Measurements from ENCODE around the gene MARCHF9. TPM values are rescaled to one million over a fixed set of nuclear protein-coding genes. Genes with fewer than 3 reads are reported as not detected.
"Not testable (repeated sequence)": the region's sequence is repeated elsewhere in the genome, so short reads cannot be mapped to it uniquely, and the experiment has no call there.

The MARCHF9 gene
- polyA plus RNA-seq, 3 donors from 2014 or later: 1.7 to 4.4 (median 3.7) TPM

DNA sequence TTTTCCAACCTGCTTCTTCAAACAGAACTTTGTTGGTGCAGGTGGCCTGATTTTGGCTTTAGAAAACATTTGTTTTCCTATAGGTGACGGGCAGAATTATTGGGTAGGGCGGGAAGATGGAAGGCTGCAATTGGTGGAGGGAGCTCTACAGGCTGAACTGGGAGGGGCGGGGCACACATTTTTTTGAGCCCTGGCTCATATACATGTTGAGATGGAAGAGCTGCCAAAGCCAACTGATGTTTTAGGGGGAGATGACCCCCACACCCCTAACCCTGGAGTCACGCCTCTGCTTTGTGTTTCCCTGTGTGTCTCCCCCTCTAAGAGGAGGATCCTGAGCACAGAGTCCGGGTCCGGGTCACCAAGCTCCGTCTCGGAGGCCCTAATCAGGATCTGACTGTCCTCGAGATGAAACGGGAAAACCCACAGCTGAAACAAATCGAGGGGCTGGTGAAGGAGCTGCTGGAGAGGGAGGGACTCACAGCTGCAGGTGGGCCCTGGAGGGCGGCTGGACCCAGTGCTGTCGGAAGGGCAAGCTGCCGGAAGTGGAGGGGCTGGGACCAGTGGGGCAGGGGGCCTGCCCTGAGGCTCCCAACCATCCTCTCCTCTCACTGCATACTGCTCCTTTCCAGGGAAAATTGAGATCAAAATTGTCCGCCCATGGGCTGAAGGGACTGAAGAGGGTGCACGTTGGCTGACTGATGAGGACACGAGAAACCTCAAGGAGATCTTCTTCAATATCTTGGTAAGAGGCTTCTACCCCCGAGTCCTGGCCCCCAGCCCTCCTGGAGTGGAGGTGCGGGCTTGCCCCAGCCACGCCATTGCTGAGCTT, 34.9 kb upstream of the MARCHF9 start:
- H3K9me3 Mint-ChIP-seq: no peaks in the 10 kb centered on the region
- DNase-seq: no peak
- no peak overlapping the region for H3K4me3 Mint-ChIP-seq
- no peak overlapping the region for H3K27ac Mint-ChIP-seq
- peaks cover 12 to 36% (median 18%) of the 10 kb centered on the region in 3 donors for H3K36me3 Mint-ChIP-seq
- H3K4me1 Mint-ChIP-seq: peaks cover 5 to 9% of the 10 kb centered on the region in 2 donors
- H3K27me3 Mint-ChIP-seq (ENCODE audit: low read depth in 3 of 3): peaks cover 2 to 3% (median 2%) of the 10 kb centered on the region in 3 donors

- no peak overlapping the region for H3K4me3 Mint-ChIP-seq
- peaks cover 12 to 32% (median 14%) of the 10 kb centered on the region in 3 donors for H3K36me3 Mint-ChIP-seq
Observed at GRCh38 chr12:57720606-57721595, 34.0 kb upstream of the MARCHF9 start.

GRCh38 chr12:57721846-57722608, 32.9 kb upstream of the MARCHF9 start:
- H3K27ac Mint-ChIP-seq: peak overlapping the region in 2 of 6 donors; percentile 26 to 59
- not testable (repeated sequence) for H3K4me3 Mint-ChIP-seq; H3K9me3 Mint-ChIP-seq; DNase-seq; H3K4me1 Mint-ChIP-seq; H3K27me3 Mint-ChIP-seq (ENCODE audit: low read depth in 3 of 3)
- peaks cover 12 to 32% (median 14%) of the 10 kb centered on the region in 3 donors for H3K36me3 Mint-ChIP-seq

More at GRCh38 chr12:57720606-57721595, 34.0 kb upstream of the MARCHF9 start:
- Mint-ChIP-seq H3K4me1 (peaks cover 6 to 10% of the 10 kb centered on the region in 2 donors), H3K27me3 (ENCODE audit: low read depth in 3 of 3) (peaks cover 2 to 3% (median 2%) of the 10 kb centered on the region in 3 donors), H3K9me3 (no peaks in the 10 kb centered on the region), H3K27ac (peak overlapping the region in 3 of 6 donors; percentile 22 to 59 (median 26))
- DNase-seq: no peak

DNA sequence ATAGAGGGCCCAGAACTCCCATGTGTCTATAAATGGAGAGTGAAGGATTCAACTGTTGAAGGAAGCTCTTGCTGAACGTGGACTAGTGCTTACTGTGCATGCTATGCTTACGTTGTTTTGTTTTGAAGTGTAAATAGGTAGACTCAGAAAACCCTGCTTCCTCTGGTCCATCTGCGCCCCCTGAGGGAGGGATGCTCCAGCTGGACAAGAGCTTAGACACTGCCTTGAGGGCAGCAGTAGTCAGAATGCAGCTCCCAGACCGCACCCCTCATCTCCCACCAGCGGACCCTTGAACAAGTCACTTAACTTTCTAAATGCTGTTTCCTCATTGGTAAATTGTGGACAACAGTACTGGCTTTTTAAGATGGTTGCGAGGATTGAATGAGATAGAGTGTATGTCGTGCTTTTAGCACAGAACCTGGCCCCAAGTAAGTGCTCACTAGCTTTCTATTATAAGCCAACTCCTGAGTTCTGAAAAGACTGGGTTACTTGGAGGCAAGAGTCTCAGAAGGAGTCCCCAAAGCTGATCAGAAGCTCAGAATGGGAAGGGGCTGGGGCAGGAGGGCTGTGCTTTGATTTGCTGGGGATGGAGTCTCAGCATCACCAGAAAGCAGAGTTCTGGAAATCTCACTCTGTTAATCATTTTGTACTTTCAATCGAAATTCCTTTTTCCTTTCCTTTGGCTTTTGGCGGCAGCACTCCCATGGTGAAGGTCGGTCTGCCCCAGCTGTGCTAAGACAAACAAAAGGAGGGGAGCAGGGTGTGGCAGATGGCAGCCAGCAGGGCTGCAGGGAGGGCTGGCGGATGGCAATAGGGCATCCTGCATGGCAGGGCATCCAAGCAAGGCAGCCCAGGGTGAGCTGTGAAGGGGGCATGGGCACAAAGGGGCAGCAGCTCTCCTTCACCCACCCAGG, 31.9 kb upstream of the MARCHF9 start:
- DNase-seq: no peak
- peaks cover 6 to 10% of the 10 kb centered on the region in 2 donors for H3K4me1 Mint-ChIP-seq
- H3K27ac Mint-ChIP-seq: peak overlapping the region in 5 of 6 donors; percentile 8 to 70 (median 55)
- peaks cover 2 to 6% (median 2%) of the 10 kb centered on the region in 3 donors for H3K27me3 Mint-ChIP-seq (ENCODE audit: low read depth in 3 of 3)
- H3K4me3 Mint-ChIP-seq: no peak overlapping the region
- peaks cover 12 to 30% (median 14%) of the 10 kb centered on the region in 3 donors for H3K36me3 Mint-ChIP-seq
- H3K9me3 Mint-ChIP-seq: no peaks in the 10 kb centered on the region

DNA sequence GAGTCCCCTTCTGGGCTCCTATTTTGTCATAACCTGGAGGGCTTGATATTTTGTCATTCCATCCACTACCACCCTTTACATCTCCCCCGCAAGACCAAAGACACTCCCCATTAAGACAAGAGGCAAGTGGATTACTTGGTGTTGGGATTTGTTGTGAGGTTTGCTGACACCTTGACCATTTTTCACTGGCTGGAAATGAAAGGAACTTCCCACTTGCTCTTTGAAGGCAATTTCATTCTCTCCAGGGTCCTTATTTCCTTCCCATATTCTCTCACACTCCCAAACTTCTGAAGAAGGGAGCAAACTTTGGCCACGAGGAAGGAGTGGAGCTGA, 31.3 kb upstream of the MARCHF9 start:
- Mint-ChIP-seq H3K27me3 (ENCODE audit: low read depth in 3 of 3) (peaks cover 2 to 6% (median 2%) of the 10 kb centered on the region in 3 donors), H3K36me3 (peaks cover 13 to 33% (median 16%) of the 10 kb centered on the region in 3 donors), H3K9me3 (no peaks in the 10 kb centered on the region), H3K27ac (peak overlapping the region in 5 of 6 donors; percentile 8 to 60 (median 46)), H3K4me1 (peaks cover 6 to 10% of the 10 kb centered on the region in 2 donors), H3K4me3 (no peak overlapping the region)
- no peak for DNase-seq

DNA sequence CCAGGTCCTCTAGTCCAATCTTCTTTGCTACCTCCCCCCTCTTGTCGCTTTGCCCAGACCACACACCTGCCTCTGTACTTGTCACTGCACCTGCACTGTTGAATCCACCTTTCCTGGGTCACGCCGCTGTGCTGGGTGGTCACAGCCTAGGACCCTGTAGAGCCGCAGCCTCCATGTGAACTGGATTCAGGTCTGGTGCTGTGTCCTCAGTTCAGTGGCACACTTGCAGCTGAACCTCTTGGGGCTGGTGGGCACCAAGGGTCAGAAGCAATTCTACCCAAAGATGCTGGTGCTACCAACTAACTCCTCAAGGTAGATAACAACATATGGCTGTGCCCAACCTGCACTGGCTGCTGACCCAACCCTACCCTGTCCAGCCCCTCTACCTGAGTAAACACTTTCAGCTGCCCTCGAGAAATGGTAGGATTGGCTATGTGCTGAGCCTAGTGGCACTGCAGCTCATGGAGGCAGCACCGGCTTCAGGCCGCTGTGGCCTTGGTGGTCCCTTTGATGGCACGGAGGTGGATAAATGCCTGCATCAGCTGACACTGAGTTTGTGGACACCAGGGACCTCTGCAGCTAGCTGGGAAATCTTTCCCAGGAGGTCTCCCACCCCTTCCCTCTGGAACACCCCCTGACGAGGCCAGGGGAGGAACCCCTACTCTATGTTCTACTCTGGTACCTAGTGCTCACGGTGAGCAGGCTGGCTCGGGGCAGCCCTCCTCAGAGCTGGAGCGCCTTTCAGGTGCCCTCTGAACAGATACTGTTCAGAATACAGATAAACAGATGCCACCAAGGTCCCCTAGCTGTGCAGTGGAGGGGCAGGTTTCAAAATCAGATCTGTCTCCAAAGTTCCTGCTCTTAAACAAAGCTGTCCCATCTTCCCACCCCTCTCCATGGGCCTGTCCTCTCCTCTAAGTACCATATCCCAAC, 30.6 kb upstream of the MARCHF9 start:
- Mint-ChIP-seq H3K4me3 (no peak overlapping the region), H3K27me3 (ENCODE audit: low read depth in 3 of 3) (peaks cover 2 to 6% (median 2%) of the 10 kb centered on the region in 3 donors), H3K4me1 (peaks cover 6 to 10% of the 10 kb centered on the region in 2 donors), H3K36me3 (peaks cover 12 to 30% (median 14%) of the 10 kb centered on the region in 3 donors), H3K27ac (peak overlapping the region; percentile 55 to 71 (median 67)), H3K9me3 (no peaks in the 10 kb centered on the region)
- DNase-seq: no peak

GRCh38 chr12:57724936-57725740, 29.8 kb upstream of the MARCHF9 start:
- Mint-ChIP-seq H3K27ac (peak overlapping the region in 5 of 6 donors; percentile 13 to 69 (median 65)), H3K36me3 (peaks cover 9 to 29% (median 13%) of the 10 kb centered on the region in 3 donors), H3K27me3 (ENCODE audit: low read depth in 3 of 3) (peaks cover 2 to 6% (median 2%) of the 10 kb centered on the region in 3 donors), H3K4me3 (peak overlapping the region in 1 of 5 donors; percentile 18), H3K4me1 (peaks cover 6 to 10% of the 10 kb centered on the region in 2 donors), H3K9me3 (no peaks in the 10 kb centered on the region)
- DNase-seq: no peak

GRCh38 chr12:57725851-57726150, 29.1 kb upstream of the MARCHF9 start:
- DNase-seq: no peak
- H3K27ac Mint-ChIP-seq: no peak overlapping the region
- peaks cover 6 to 10% of the 10 kb centered on the region in 2 donors for H3K4me1 Mint-ChIP-seq
- H3K9me3 Mint-ChIP-seq: no peaks in the 10 kb centered on the region
- peaks cover 2 to 6% (median 2%) of the 10 kb centered on the region in 3 donors for H3K27me3 Mint-ChIP-seq (ENCODE audit: low read depth in 3 of 3)
- H3K4me3 Mint-ChIP-seq: no peak overlapping the region
- peaks cover 9 to 34% (median 15%) of the 10 kb centered on the region in 3 donors for H3K36me3 Mint-ChIP-seq

- Mint-ChIP-seq H3K36me3 (peaks cover 12 to 36% (median 18%) of the 10 kb centered on the region in 3 donors), H3K27ac (peak overlapping the region in 1 of 6 donors; percentile 61), H3K4me3 (peak overlapping the region in 2 of 5 donors; percentile 69 to 78), H3K9me3 (no peaks in the 10 kb centered on the region), H3K4me1 (peaks cover 6 to 10% of the 10 kb centered on the region in 2 donors), H3K27me3 (ENCODE audit: low read depth in 3 of 3) (peaks cover 0 to 6% (median 2%) of the 10 kb centered on the region in 3 donors)
- peak in 1 of 3 donors; percentile 31 for DNase-seq
Observed at GRCh38 chr12:57726151-57726883, 28.6 kb upstream of the MARCHF9 start.

DNA sequence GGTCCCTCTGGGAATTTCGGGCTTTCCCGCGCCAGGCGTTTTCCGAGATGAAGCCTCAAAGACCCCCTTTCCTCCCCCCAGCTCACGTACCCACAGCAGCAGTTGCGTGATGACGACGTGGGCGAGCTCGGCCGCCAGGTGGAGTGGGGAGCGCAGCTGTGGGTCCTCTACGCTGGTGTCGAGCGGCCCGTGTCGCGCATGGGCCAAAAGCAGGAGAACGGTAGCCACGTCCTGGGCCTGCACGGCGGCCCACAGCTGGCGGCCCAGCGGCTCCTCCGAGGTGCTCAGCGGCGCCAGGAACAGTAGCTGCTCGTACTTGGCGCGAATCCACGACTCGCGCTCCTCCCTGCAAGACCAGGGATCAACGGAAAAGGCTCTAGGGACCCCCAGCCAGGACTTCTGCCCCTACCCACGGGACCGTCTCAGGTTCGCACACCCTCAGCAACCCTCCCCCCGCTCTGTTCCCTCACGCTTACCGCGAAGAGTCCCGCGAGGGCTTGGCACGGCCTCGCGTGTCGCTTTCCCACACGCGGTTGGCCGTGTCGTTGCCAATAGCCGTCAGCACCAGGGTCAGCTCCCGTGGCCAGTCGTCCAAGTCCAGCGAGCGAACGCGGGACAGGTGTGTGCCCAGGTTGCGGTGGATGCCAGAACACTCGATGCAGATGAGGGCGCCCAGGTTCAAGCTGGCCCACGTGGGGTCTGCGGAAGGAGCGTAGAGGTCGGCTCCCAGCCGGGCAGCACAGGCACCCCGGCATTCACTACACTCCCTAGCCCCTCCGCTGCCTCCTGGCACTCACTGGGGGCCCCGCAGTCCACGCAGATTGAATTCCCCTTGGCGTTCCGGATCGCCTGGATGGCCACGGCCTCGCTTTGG, 27.8 kb upstream of the MARCHF9 start:
- no peak overlapping the region for H3K27ac Mint-ChIP-seq
- peaks cover 6 to 8% of the 10 kb centered on the region in 2 donors for H3K4me1 Mint-ChIP-seq
- DNase-seq: no peak
- peaks cover 0 to 4% (median 2%) of the 10 kb centered on the region in 3 donors for H3K27me3 Mint-ChIP-seq (ENCODE audit: low read depth in 3 of 3)
- H3K4me3 Mint-ChIP-seq: no peak overlapping the region
- no peaks in the 10 kb centered on the region for H3K9me3 Mint-ChIP-seq
- peaks cover 15 to 40% (median 24%) of the 10 kb centered on the region in 3 donors for H3K36me3 Mint-ChIP-seq
